ENCODE results near the gene KIAA0825.

Gene KIAA0825

GRCh38 chr5:94395468-94395867 lies 222.9 kb downstream of the KIAA0825 start:
- TF ChIP-seq CTCF (IDR thresholded peaks at IDR 0.05; ENCODE audit: insufficient read depth, low read length, poor library complexity, severe bottlenecking): no peak
- Histone ChIP-seq H3K27me3 (replicated peaks; ENCODE audit: control insufficient read depth, insufficient read depth, low read length) (no peaks in the 10 kb centered on the region), H3K4me3 (replicated peaks; ENCODE audit: low read depth, low read length) (no peak overlapping the region), H3K36me3 (ENCODE audit: control insufficient read depth, insufficient read depth, low read length) (no peaks in the 10 kb centered on the region)
- no peak for DNase-seq (ENCODE audit: extremely low read depth, insufficient read length)

DNA sequence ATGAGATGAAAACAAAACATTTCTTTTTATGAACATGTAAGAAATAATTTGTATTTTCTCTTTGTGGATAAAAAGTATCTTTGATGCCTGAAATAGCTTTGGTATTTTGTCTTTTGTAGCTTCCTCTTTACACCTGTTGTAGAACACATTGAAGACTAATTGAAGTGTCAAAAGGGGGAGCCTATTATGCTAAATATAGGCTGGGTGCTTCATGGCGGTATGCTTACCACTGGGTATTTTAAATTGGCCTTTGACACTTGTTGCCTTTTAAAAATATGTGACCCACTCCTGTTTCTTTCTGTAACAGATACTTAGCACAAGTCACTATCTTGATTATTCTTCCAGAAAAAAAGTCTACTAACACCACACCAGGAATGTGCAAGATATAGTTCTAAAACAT lies 226.4 kb downstream of the KIAA0825 start:
- H3K36me3 ChIP-seq (ENCODE audit: control insufficient read depth, insufficient read depth, low read length): no peaks in the 10 kb centered on the region
- DNase-seq (ENCODE audit: extremely low read depth, insufficient read length): no peak
- H3K27me3 ChIP-seq (replicated peaks; ENCODE audit: control insufficient read depth, insufficient read depth, low read length): no peaks in the 10 kb centered on the region; the same call in 1 of the 2 replicates
- TF ChIP-seq CTCF (IDR thresholded peaks at IDR 0.05; ENCODE audit: insufficient read depth, low read length, poor library complexity, severe bottlenecking): no peak
- H3K4me3 ChIP-seq (replicated peaks; ENCODE audit: low read depth, low read length): no peak overlapping the region

DNA sequence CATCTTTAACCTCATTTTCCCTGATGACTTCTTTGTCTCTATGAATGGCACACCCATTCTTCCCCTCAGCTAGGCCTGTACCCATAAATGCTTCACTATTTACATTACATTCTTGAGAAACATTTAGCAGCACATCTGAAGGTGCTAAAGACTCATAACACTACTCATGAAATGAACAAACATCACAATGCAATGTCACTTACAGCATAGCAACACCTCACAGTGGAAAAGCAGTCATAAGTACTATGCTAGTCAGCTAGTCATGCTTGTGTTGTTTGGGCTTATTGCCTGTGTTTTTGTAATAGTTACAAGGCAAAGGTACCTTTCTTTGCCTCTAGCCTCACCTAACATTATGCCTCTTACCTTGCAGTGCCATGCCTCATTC lies 228.9 kb downstream of the KIAA0825 start:
- Histone ChIP-seq H3K27me3 (replicated peaks; ENCODE audit: control insufficient read depth, insufficient read depth, low read length) (no peaks in the 10 kb centered on the region; the same call in 1 of the 2 replicates), H3K36me3 (ENCODE audit: control insufficient read depth, insufficient read depth, low read length) (no peaks in the 10 kb centered on the region), H3K4me3 (replicated peaks; ENCODE audit: low read depth, low read length) (no peak overlapping the region)
- no peak for TF ChIP-seq CTCF (IDR thresholded peaks at IDR 0.05; ENCODE audit: insufficient read depth, low read length, poor library complexity, severe bottlenecking)
- no peak for DNase-seq (ENCODE audit: extremely low read depth, insufficient read length)

GRCh38 chr5:94388773-94389514 lies 229.5 kb downstream of the KIAA0825 start:
- Histone ChIP-seq H3K4me3 (replicated peaks; ENCODE audit: low read depth, low read length) (no peak overlapping the region), H3K27me3 (replicated peaks; ENCODE audit: control insufficient read depth, insufficient read depth, low read length) (no peaks in the 10 kb centered on the region; the same call in 1 of the 2 replicates), H3K36me3 (ENCODE audit: control insufficient read depth, insufficient read depth, low read length) (no peaks in the 10 kb centered on the region)
- TF ChIP-seq CTCF (IDR thresholded peaks at IDR 0.05; ENCODE audit: insufficient read depth, low read length, poor library complexity, severe bottlenecking): no peak
- no peak for DNase-seq (ENCODE audit: extremely low read depth, insufficient read length)

GRCh38 chr5:94385767-94386166 lies 232.6 kb downstream of the KIAA0825 start:
- no peak for TF ChIP-seq CTCF (IDR thresholded peaks at IDR 0.05; ENCODE audit: insufficient read depth, low read length, poor library complexity, severe bottlenecking)
- DNase-seq (ENCODE audit: extremely low read depth, insufficient read length): no peak
- Histone ChIP-seq H3K27me3 (replicated peaks; ENCODE audit: control insufficient read depth, insufficient read depth, low read length) (no peaks in the 10 kb centered on the region; the same call in 1 of the 2 replicates), H3K36me3 (ENCODE audit: control insufficient read depth, insufficient read depth, low read length) (no peaks in the 10 kb centered on the region), H3K4me3 (replicated peaks; ENCODE audit: low read depth, low read length) (no peak overlapping the region)

Measured in GM06990 (cell line).